GM21390 (cell line): ENCODE data around the gene B4GALT6.

Experiments
- ATAC-seq: cut with Tn5 transposase; IDR thresholded peaks from one replicate; pipeline ENCODE4 v1.9.1; 2021; ENCODE audit not compliant: unreplicated experiment

B4GALT6 gene

GRCh38 chr18:31661965-31662364 lies 22.4 kb downstream of the B4GALT6 start:
- ATAC-seq = no peak

GRCh38 chr18:31660763-31661162 lies 23.6 kb downstream of the B4GALT6 start:
- ATAC-seq = no peak

GRCh38 chr18:31659576-31660177 lies 24.7 kb downstream of the B4GALT6 start:
- ATAC-seq = no peak

- ATAC-seq = peak; percentile 71
Measured at GRCh38 chr18:31658670-31659575, 25.5 kb downstream of the B4GALT6 start.

GRCh38 chr18:31657823-31658669 lies 26.3 kb downstream of the B4GALT6 start:
- peak; percentile 72 for ATAC-seq

- ATAC-seq = no peak
Measured at GRCh38 chr18:31656754-31657153, 27.6 kb downstream of the B4GALT6 start.

- no peak for ATAC-seq
Measured at GRCh38 chr18:31655354-31655753, 29.0 kb downstream of the B4GALT6 start.

GRCh38 chr18:31652877-31653276 lies 31.5 kb downstream of the B4GALT6 start:
- no peak for ATAC-seq

GRCh38 chr18:31652357-31652756 lies 32.0 kb downstream of the B4GALT6 start:
- no peak for ATAC-seq

GRCh38 chr18:31651369-31651768 lies 33.0 kb downstream of the B4GALT6 start:
- ATAC-seq = no peak

GRCh38 chr18:31649978-31650719 lies 34.2 kb downstream of the B4GALT6 start:
- peak; percentile 52 for ATAC-seq

- ATAC-seq = no peak
Measured at GRCh38 chr18:31649449-31649848, 34.9 kb downstream of the B4GALT6 start.

GRCh38 chr18:31648966-31649429 lies 35.4 kb downstream of the B4GALT6 start:
- peak; percentile 55 for ATAC-seq

- no peak for ATAC-seq
Measured at GRCh38 chr18:31648458-31648857, 35.9 kb downstream of the B4GALT6 start.

GRCh38 chr18:31647127-31647753 lies 37.1 kb downstream of the B4GALT6 start:
- ATAC-seq = no peak

GRCh38 chr18:31646332-31647126 lies 37.9 kb downstream of the B4GALT6 start:
- peak; percentile 30 for ATAC-seq

- ATAC-seq = no peak
Measured at GRCh38 chr18:31645411-31645810, 39.0 kb downstream of the B4GALT6 start.

- no peak for ATAC-seq
Measured at GRCh38 chr18:31643003-31643402, 41.4 kb downstream of the B4GALT6 start.

GRCh38 chr18:31637445-31637844 lies 46.9 kb downstream of the B4GALT6 start:
- ATAC-seq = no peak
